BJ (cell line): Measurements from ENCODE around the gene HPCAL1. TPM values are rescaled to one million over a fixed set of nuclear protein-coding genes. Genes with fewer than 3 reads are reported as not detected.
"Not testable (repeated sequence)": the region's sequence is repeated elsewhere in the genome, so short reads cannot be mapped to it uniquely, and the experiment has no call there.

Source experiments
- CTCF ChIA-PET: fragments of 350-600 bp; formaldehyde crosslinking; extraction: SDS; loops from one replicate; lab custom pipeline; 2021; ENCODE audit warnings: antibody characterized with exemption, inconsistent platforms; lab: Yijun Ruan, JAX
- POLR2A ChIA-PET: fragments of 300-600 bp; sonication (Branson Sonifier 250); formaldehyde crosslinking; extraction: SDS; loops from one replicate; lab custom pipeline; 2021; ENCODE audit warnings: antibody characterized with exemption; lab: Charles Lee
- DNase-seq: peaks from one replicate; pipeline ENCODE4 v3.0.0-alpha.2; 2011; ENCODE audit warnings: low read depth
- H3K27me3 ChIP-seq: 2 replicates; pipeline ENCODE4 v1.6.0; 2011; ENCODE audit warnings: low read length; ENCODE audit not compliant: control insufficient read depth, insufficient read depth
- H3K36me3 ChIP-seq: 2 replicates; pipeline ENCODE4 v1.5.1; 2011; ENCODE audit warnings: low read length; ENCODE audit not compliant: control insufficient read depth, insufficient read depth
- H3K4me3 ChIP-seq: 2 replicates; pipeline ENCODE4 v1.5.1; 2011; ENCODE audit warnings: low read depth, mild to moderate bottlenecking, control low read depth, low read length
- CTCF ChIP-seq: IDR thresholded peaks from 2 replicates; pipeline ENCODE4 v1.5.1; 2011; ENCODE audit warnings: low read depth, mild to moderate bottlenecking, control low read depth, inconsistent platforms, low read length, moderate library complexity; ENCODE audit not compliant: insufficient read depth
- polyA plus RNA-seq: library from polyadenylated mRNA; depleted of rRNA; stranded (reverse); fragments of >200 nt; gene quantifications from 2 replicates; pipeline ENCODE4 v1.2.3, GENCODE V29; 2011

Gene HPCAL1
- polyA plus RNA-seq, 1 experiment: 17.6 TPM

- no peak for DNase-seq
- TF ChIP-seq CTCF: no peak
- no peaks in the 10 kb centered on the region for H3K27me3 ChIP-seq
- H3K4me3 ChIP-seq: no peak overlapping the region
- CTCF ChIA-PET: interaction anchor here (1.1 kb wide), 1 partner anchor 16 kb away, joined by 4 read pairs; no protein-coding TSS in a partner anchor
- H3K36me3 ChIP-seq: no peaks in the 10 kb centered on the region
- POLR2A ChIA-PET: no interaction called here
Measured at GRCh38 chr2:10287761-10288160, 14.9 kb upstream of the HPCAL1 start.

- no peaks in the 10 kb centered on the region for H3K27me3 ChIP-seq
- H3K4me3 ChIP-seq: no peak overlapping the region
- ChIA-PET POLR2A (no interaction called here), CTCF (no interaction called here)
- no peaks in the 10 kb centered on the region for H3K36me3 ChIP-seq
- no peak for TF ChIP-seq CTCF
- DNase-seq: no peak
Measured at GRCh38 chr2:10288606-10289005, 14.1 kb upstream of the HPCAL1 start.

- Histone ChIP-seq H3K27me3 (no peaks in the 10 kb centered on the region), H3K36me3 (no peaks in the 10 kb centered on the region), H3K4me3 (no peak overlapping the region)
- no peak for DNase-seq
- CTCF ChIA-PET: no interaction called here
- TF ChIP-seq CTCF: no peak
- POLR2A ChIA-PET: no interaction called here
Measured at GRCh38 chr2:10289352-10289751, 13.4 kb upstream of the HPCAL1 start.

GRCh38 chr2:10289891-10290290 lies 12.8 kb upstream of the HPCAL1 start:
- H3K27me3 ChIP-seq: no peaks in the 10 kb centered on the region
- ChIA-PET CTCF (no interaction called here), POLR2A (no interaction called here)
- no peak for DNase-seq
- TF ChIP-seq CTCF: no peak
- H3K36me3 ChIP-seq: no peaks in the 10 kb centered on the region
- no peak overlapping the region for H3K4me3 ChIP-seq

- DNase-seq, H3K36me3 ChIP-seq, POLR2A ChIA-PET, H3K4me3 ChIP-seq, H3K27me3 ChIP-seq, CTCF ChIA-PET: not testable (repeated sequence)
Measured at GRCh38 chr2:10291376-10291775, 11.3 kb upstream of the HPCAL1 start.

- CTCF ChIA-PET: no interaction called here
- DNase-seq: no peak
- H3K36me3 ChIP-seq: no peaks in the 10 kb centered on the region
Measured at GRCh38 chr2:10292033-10292432, 10.7 kb upstream of the HPCAL1 start.

More at GRCh38 chr2:10292033-10292432, 10.7 kb upstream of the HPCAL1 start:
- H3K27me3 ChIP-seq: no peaks in the 10 kb centered on the region
- TF ChIP-seq CTCF: no peak
- H3K4me3 ChIP-seq: no peak overlapping the region
- POLR2A ChIA-PET: no interaction called here
